Astrocyte of the hippocampus (primary cell): Measurements from ENCODE around the gene NCAPG2.
"Not testable (repeated sequence)": the region's sequence is repeated elsewhere in the genome, so short reads cannot be mapped to it uniquely, and the experiment has no call there.

Source experiments
- DNase-seq: peaks from one replicate; pipeline ENCODE4 v3.0.0; 2011; ENCODE audit warnings: low read depth, low spot score

Gene NCAPG2

DNA sequence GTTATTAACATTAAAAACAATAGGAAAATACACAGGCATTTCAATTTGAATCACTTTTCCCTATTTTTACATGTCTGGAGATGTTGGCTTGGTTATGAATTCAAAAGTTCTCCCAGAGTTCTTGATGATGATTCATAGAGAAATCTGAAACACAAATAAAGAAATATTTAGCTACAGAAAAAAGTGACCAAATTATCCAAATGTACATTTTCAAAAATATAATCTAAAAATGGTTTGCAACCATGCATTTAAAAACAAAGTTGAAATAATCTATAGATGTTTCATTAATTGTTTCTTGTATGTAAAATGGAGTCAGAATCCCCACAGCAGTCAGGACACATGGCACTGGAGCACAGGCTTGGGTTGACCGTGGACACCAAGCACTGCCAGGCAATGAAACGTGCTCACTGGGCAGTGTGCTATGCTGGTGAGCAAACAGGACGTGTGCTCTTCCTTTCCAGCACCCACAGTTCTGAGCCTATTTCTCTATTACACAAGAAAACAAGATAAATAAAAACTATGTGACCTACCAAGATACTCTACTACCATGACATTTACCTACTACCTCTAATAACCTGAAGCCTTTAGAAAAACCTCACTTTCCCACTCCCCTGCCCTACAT lies 72.9 kb downstream of the NCAPG2 start:
- no peak for DNase-seq

DNA sequence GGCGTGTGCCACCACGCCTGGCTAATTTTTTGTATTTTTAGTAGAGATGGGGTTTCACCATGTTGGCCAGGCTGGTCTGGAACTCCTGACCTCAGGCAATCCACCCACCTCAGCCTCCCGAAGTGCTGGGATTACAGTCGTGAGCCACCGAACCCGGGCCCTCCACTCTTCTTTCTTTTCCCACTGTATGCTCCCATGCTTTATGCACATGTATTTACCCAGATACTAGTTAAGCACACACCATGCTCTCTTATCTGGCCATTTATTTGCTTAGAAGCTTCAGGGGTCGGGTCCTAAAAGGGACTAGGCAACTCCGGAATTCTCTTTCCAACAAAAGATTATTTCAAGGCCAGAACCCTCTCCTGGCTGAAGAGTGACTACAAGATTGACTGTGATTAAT lies 78.3 kb downstream of the NCAPG2 start:
- not testable (repeated sequence) for DNase-seq

GRCh38 chr7:158623241-158623640 lies 81.4 kb downstream of the NCAPG2 start:
- no peak for DNase-seq

- DNase-seq = no peak
Measured at GRCh38 chr7:158620839-158621441, 83.7 kb downstream of the NCAPG2 start.

DNA sequence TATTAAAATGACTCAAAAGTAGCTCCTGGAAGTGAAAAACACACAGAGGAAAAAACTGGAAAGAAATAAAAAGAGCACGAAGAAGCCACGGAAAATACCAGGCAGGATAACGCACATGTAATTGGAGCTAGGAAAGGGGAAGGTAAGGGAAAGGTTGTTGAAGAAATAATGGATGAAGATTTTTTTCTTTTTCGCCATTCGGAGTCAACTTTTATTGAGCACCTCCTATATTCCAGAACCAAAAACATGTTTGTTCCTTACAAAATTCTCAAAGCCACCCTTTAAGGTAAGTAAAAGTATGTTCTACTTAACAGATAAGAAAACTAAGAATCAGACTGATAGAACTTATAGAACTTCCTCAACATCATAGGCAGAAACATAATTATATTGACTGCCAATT lies 84.2 kb downstream of the NCAPG2 start:
- no peak for DNase-seq

DNA sequence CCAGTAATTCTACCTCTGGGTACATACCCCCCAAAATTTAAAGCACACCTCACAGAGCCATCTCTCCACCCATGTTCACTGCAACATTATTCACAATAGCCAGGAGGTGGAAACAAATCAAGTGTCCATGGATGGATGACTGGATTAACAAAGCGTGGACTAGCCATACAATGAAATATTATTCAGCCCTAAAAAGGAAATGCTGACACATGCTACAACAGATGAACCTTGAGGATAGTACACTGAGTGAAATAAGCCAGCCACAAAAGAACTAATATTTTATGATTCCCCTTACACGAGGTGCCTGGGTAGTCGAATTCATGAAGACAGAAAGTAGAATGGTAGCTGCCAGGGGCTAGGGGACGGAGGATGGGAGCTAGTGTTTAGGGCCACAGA lies 85.9 kb downstream of the NCAPG2 start:
- no peak for DNase-seq

GRCh38 chr7:158617737-158618128 lies 86.9 kb downstream of the NCAPG2 start:
- peak; percentile 95 for DNase-seq

GRCh38 chr7:158616050-158616449 lies 88.6 kb downstream of the NCAPG2 start:
- DNase-seq = no peak

GRCh38 chr7:158614700-158615099 lies 89.9 kb downstream of the NCAPG2 start:
- peak; percentile 59 for DNase-seq

DNA sequence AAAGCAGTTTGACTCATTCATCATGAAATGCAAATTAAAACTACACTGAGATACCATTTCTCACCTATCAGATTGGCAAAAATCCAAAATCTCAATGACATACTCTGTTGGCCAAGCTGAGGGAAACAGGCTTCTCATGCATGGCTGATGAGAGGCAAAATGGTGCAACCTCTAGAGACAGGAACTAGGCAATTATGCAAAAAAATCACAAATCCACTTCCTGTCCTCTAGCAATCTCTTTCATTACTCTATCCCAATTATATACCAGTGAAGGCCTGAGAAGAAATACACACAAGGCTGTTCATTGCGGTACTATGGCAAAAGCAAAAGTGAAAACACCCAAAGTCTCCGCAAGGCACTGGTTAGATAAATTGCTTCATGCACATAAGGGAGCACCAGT lies 91.1 kb downstream of the NCAPG2 start:
- peak; percentile 54 for DNase-seq

- DNase-seq = no peak
Measured at GRCh38 chr7:158612546-158612945, 92.1 kb downstream of the NCAPG2 start.

- no peak for DNase-seq
Measured at GRCh38 chr7:158611541-158611940, 93.1 kb downstream of the NCAPG2 start.

- no peak for DNase-seq
Measured at GRCh38 chr7:158609313-158609974, 95.2 kb downstream of the NCAPG2 start.

- DNase-seq = no peak
Measured at GRCh38 chr7:158607563-158607962, 97.0 kb downstream of the NCAPG2 start.

DNA sequence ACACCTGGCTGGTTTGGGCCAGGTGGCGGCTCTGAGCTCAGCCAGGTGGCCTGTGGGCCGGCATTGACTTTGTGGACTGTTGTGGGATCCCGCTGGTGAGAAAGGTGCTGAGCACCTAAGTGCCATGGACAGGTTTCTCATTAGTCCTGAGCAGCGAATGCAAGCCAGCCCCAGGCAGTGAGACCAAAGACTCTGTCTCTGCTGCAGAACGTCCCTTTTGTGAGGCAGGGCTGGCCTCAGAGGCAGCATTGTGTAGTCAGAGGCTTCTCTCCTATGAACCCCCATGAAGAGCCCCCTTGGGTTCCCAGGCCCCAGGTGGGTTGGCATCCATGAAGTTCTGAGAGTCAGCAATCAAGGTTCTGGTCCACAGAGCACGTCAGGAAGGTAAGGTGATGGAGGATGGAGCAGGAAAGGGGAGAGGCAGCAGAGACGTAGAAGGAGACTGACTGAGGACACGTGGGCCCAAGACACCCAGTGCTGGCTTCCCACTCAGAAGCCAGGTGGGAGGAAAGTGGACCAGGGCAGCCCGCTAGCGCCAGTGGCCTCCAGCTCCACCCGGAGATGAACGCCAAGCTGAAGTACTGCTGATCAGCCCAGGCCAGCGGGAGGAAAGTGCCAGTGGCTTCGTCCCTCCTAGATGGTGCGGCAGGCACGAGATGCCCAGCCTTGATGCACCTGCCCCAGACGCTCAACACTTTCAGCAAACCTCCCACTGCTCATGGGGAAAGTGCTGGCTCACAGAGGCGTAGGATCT lies 97.8 kb downstream of the NCAPG2 start:
- DNase-seq = no peak

- peak; percentile 71 for DNase-seq
Measured at GRCh38 chr7:158606129-158606528, 98.5 kb downstream of the NCAPG2 start.

DNA sequence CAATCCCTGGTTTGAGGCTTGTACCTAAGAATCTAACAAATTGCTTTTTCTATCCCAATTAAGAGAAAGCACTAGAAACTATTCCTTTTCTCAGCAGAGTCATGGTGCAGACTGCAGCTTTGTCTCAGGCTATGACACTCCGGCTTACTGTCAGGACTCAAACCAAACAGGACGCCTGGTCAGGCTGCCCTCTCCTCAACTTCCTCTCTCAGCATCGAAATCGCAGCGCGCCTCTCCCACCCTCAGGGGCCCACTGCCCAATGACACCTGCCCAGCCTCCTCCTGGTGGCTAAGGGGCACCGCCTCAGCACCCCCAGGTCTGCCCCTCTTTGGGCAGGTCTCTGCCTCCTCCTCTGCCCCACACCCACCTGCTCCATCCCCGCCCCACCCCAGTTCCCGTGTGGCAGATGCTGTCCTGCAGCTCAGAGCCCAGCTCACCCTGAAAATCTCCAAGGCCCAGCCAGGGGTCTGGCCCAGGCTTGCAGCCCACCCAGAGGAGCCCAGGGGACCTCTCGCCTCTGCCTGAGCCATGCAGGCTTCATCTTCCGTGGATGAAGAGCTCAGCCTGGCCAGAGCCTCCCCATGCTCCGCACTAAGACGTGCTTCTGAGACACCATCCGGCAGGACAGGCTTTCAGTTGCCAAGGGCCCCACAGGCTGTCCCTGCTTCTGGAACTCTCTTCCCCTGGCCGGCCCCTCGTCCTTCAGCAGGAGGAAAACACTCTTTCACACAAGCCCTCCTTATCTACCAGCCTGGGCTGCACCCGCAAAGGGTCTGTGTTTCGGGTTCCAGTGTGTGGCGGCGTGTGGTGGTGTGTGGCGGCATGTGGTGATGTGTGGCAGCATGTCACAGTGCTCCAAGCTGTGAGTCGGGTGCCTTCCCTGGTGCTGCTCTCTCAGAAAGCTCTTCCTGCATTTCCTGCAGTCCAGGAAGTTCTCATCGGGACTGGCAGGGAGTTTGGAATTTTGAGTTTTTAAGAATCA lies 100.5 kb downstream of the NCAPG2 start:
- no peak for DNase-seq

- DNase-seq = peak; percentile 84
Measured at GRCh38 chr7:158602905-158603772, 101.5 kb downstream of the NCAPG2 start.

DNA sequence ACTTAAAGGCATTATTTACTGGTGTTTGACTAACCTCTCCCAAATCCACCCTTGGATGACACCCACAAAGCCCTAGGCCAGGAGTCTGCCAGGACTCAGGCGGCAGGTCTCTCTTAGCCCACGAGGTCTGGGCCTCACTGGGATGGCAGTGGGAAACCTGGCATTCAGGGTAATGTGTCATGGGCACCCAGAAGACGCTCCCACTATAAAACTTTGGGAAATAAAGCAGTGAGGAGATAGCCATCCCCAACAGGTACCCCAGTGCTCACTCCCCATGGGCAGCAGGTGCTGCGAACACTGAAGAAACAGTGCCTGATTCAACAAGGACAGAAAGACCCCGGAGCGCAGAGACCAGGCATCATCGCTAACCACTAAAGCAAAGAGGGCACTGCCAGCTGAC lies 102.6 kb downstream of the NCAPG2 start:
- no peak for DNase-seq

- no peak for DNase-seq
Measured at GRCh38 chr7:158601090-158601489, 103.5 kb downstream of the NCAPG2 start.
